A673 (cell line): ENCODE measurements around the gene MYO18B.

ENCODE experiments used
- EZH2 ChIP-seq: fragments of 200-600 bp; sonication (generic); IDR thresholded peaks from 2 replicates; pipeline ENCODE4 v1.6.1; 2017; ENCODE audit warnings: borderline replicate concordance, low read depth, mild to moderate bottlenecking, mixed read lengths, antibody characterized with exemption, low read length; ENCODE audit not compliant: poor library complexity, severe bottlenecking
- TF ChIP-seq, protein P1 (sequence below): fragments of 300-800, 200-600 bp; sonication (generic); conservative IDR thresholded peaks from 2 replicates; pipeline ENCODE4 v1.5.1; 2017; ENCODE audit warnings: low read depth, mild to moderate bottlenecking, antibody characterized with exemption, low read length, moderate library complexity, mixed read lengths

- TF ChIP-seq, protein P1, sequence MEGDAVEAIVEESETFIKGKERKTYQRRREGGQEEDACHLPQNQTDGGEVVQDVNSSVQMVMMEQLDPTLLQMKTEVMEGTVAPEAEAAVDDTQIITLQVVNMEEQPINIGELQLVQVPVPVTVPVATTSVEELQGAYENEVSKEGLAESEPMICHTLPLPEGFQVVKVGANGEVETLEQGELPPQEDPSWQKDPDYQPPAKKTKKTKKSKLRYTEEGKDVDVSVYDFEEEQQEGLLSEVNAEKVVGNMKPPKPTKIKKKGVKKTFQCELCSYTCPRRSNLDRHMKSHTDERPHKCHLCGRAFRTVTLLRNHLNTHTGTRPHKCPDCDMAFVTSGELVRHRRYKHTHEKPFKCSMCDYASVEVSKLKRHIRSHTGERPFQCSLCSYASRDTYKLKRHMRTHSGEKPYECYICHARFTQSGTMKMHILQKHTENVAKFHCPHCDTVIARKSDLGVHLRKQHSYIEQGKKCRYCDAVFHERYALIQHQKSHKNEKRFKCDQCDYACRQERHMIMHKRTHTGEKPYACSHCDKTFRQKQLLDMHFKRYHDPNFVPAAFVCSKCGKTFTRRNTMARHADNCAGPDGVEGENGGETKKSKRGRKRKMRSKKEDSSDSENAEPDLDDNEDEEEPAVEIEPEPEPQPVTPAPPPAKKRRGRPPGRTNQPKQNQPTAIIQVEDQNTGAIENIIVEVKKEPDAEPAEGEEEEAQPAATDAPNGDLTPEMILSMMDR: no peak
- TF ChIP-seq EZH2: no peak
Observed at GRCh38 chr22:26079009-26079408, 337.0 kb downstream of the MYO18B start.
